ENCODE results near the gene FAM234A. TPM values are rescaled to one million over a fixed set of nuclear protein-coding genes. Genes with fewer than 3 reads are reported as not detected.

The FAM234A gene
- total RNA-seq, 1 experiment from 2014 or later: 94.9 TPM

- Mint-ChIP-seq H3K36me3 (ENCODE audit: insufficient read depth in 1 of 3, low read depth in 3 of 3) (peaks cover 18 to 39% (median 37%) of the 10 kb centered on the region in 3 experiments), H3K9me3 (peaks cover 8 to 12% of the 10 kb centered on the region in 2 experiments), H3K4me1 (no peaks in the 10 kb centered on the region), H3K4me3 (no peak overlapping the region; a peak in 1 of 5 replicates), H3K27me3 (ENCODE audit: low read depth) (peaks cover 4% of the 10 kb centered on the region; the same call in 1 of the 2 replicates), H3K27ac (no peak overlapping the region)
- no peak overlapping the region for H3K27ac ChIP-seq (ENCODE audit: insufficient read length, low read depth, low read length)
- H3K56ac ChIP-seq (ENCODE audit: insufficient read length, low read depth, low read length): no peak overlapping the region
- no peak overlapping the region for H2BK12ac ChIP-seq (ENCODE audit: insufficient read length, low read depth, low read length)
- no peak overlapping the region for H2BK120ac ChIP-seq (ENCODE audit: low read depth, low read length, poor library complexity, severe bottlenecking)
- H3K27me3 ChIP-seq (ENCODE audit: insufficient read depth, low read length): no peaks in the 10 kb centered on the region
- no peak overlapping the region for H3K18ac ChIP-seq (ENCODE audit: insufficient read length, low read depth, low read length)
- no peak overlapping the region for H2AFZ ChIP-seq (ENCODE audit: low read length)
- no peak overlapping the region for H3K9ac ChIP-seq (ENCODE audit: extremely low read depth, insufficient read length, low read length)
- H3K9me3 ChIP-seq (ENCODE audit: control insufficient read depth, low read depth, low read length): no peaks in the 10 kb centered on the region
- no peak overlapping the region for H2AK5ac ChIP-seq (ENCODE audit: insufficient read length, low read length)
- H4K91ac ChIP-seq (ENCODE audit: insufficient read length, low read depth, low read length): no peak overlapping the region
- no peak for DNase-seq
- H3K4me1 ChIP-seq (ENCODE audit: insufficient read depth, low read length): no peaks in the 10 kb centered on the region
- H4K8ac ChIP-seq (replicated peaks; ENCODE audit: insufficient read length, low read depth, low read length): no peak overlapping the region
- no peak overlapping the region for H3K4me2 ChIP-seq (ENCODE audit: insufficient read depth, insufficient read length, low read length)
- no peaks in the 10 kb centered on the region for H3K79me2 ChIP-seq (ENCODE audit: insufficient read depth, low read length)
- H3K23me2 ChIP-seq (ENCODE audit: insufficient read length, low read depth, low read length, poor library complexity, severe bottlenecking): no peaks in the 10 kb centered on the region
- no CpG with 5 or more reads among the region's 16 CpGs for WGBS (ENCODE audit: extremely low coverage, insufficient read length, low lambda C conversion rate)
- no peak overlapping the region for H3T11ph ChIP-seq (ENCODE audit: low read length)
- H3K23ac ChIP-seq (ENCODE audit: insufficient read length, low read depth, low read length): no peak overlapping the region
- no peak overlapping the region for H3K14ac ChIP-seq (ENCODE audit: insufficient read depth, low read length)
- no peak overlapping the region for H3K4ac ChIP-seq (ENCODE audit: low read depth, low read length)
- no peak overlapping the region for H2BK5ac ChIP-seq (ENCODE audit: insufficient read length, low read length)
- H3K79me1 ChIP-seq (ENCODE audit: insufficient read depth, low read depth, low read length, poor library complexity, severe bottlenecking): no peaks in the 10 kb centered on the region
- no peak overlapping the region for H2BK20ac ChIP-seq (ENCODE audit: low read depth, low read length, poor library complexity, severe bottlenecking)
- no peak overlapping the region for H2BK15ac ChIP-seq (ENCODE audit: low read depth, low read length)
- no peak overlapping the region for H4K5ac ChIP-seq (ENCODE audit: insufficient read length, low read depth, low read length)
- H4K20me1 ChIP-seq (ENCODE audit: control insufficient read depth, insufficient read depth, insufficient read length): no peaks in the 10 kb centered on the region
- TF ChIP-seq CTCF (conservative IDR thresholded peaks at IDR 0.05): no peak
Observed at GRCh38 chr16:287298-287811, 52.7 kb downstream of the FAM234A start.

Measured in H9 (cell line).